GM06990 (cell line): Measurements from ENCODE around the gene ASPN.

ENCODE experiments used
- DNase-seq: peaks from one replicate; pipeline ENCODE4 v3.0.0-alpha.2; 2011; ENCODE audit not compliant: insufficient read length; ENCODE audit errors: extremely low read depth
- H3K27me3 ChIP-seq: replicated peaks from 2 replicates; pipeline ENCODE4 v1.6.0; 2011; ENCODE audit warnings: low read length; ENCODE audit not compliant: control insufficient read depth, insufficient read depth
- H3K36me3 ChIP-seq: 2 replicates; pipeline ENCODE4 v1.5.1; 2011; ENCODE audit warnings: low read length; ENCODE audit not compliant: control insufficient read depth, insufficient read depth
- H3K4me3 ChIP-seq: replicated peaks from 2 replicates; pipeline ENCODE4 v1.5.1; 2011; ENCODE audit warnings: low read depth, mild to moderate bottlenecking, control low read depth, low read length
- CTCF ChIP-seq: IDR thresholded peaks from 2 replicates; pipeline ENCODE4 v1.5.1; 2011; ENCODE audit warnings: low read length, control low read depth, mild to moderate bottlenecking, inconsistent platforms; ENCODE audit not compliant: insufficient read depth, poor library complexity, severe bottlenecking

The ASPN gene

DNA sequence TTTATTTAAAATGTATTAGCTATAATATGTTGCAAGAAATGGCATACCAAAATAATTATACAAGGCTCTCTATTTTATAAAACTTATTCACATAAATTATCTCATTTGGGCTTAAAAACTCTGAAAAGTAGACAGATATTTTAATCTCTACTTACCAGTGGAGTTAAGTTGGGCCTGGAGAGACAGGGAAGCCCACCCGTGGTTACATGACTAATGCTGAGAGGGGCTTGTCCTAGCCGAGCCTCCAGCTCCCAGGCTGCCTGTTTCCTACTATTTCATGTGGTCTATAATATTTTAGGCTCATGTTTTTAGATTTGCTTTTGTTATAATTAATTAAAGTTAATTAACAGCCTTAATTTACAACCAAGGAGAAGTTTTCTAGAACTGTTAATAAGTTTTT, 20.9 kb upstream of the ASPN start:
- DNase-seq = no peak
- TF ChIP-seq CTCF = no peak
- Histone ChIP-seq H3K27me3 (no peaks in the 10 kb centered on the region), H3K36me3 (no peaks in the 10 kb centered on the region), H3K4me3 (no peak overlapping the region)

- Histone ChIP-seq H3K4me3 (no peak overlapping the region), H3K27me3 (no peaks in the 10 kb centered on the region), H3K36me3 (no peaks in the 10 kb centered on the region)
- no peak for DNase-seq
- TF ChIP-seq CTCF = peak; percentile 78
Measured at GRCh38 chr9:92501671-92502393, 19.5 kb upstream of the ASPN start.

GRCh38 chr9:92500725-92501124, 18.4 kb upstream of the ASPN start:
- TF ChIP-seq CTCF = no peak
- H3K27me3 ChIP-seq = no peaks in the 10 kb centered on the region
- H3K36me3 ChIP-seq = no peaks in the 10 kb centered on the region
- H3K4me3 ChIP-seq = no peak overlapping the region
- DNase-seq = no peak

GRCh38 chr9:92499701-92500100, 17.4 kb upstream of the ASPN start:
- Histone ChIP-seq H3K4me3 (no peak overlapping the region), H3K36me3 (no peaks in the 10 kb centered on the region), H3K27me3 (no peaks in the 10 kb centered on the region)
- DNase-seq = no peak
- TF ChIP-seq CTCF = no peak

DNA sequence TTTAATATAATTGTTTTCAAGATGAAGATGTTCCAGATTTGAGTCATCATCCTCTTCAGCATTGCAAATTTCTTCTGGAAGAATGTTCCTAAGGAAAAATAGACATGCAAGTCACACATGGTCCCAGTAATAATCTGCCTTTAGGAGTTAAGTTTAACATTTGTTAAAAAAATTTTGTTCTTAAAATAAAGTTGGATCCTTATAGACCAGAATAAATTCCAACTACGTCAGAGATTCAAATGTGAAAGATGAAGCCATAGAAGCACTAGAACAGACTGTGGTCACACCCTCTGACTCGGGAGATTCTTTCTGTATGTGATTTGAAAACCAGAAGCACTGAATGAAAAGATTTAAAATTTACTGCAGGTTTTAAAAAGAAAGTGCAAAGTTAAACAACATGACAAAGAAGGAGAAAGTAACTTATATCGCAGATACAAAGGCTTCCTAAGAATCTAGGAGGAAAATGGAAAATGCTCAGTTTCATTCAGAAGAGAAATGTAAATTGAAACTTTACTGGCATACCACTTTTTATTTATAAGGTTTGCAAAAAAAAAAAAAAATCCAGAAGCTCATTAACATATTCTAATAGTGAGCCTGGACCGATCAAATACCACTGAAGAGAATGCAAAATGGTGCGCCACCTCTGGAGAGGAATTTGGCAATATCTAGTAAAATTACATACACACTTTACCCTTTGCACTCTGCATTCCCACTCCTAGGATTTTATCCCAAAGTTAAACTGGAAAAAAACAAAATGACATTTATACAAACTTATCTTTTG, 14.3 kb upstream of the ASPN start:
- H3K36me3 ChIP-seq = no peaks in the 10 kb centered on the region
- no peaks in the 10 kb centered on the region for H3K27me3 ChIP-seq
- DNase-seq = no peak
- no peak overlapping the region for H3K4me3 ChIP-seq
- no peak for TF ChIP-seq CTCF
